ENCODE measurements around the gene PLIN5. TPM values are rescaled to one million over a fixed set of nuclear protein-coding genes. Genes with fewer than 3 reads are reported as not detected.

PLIN5 gene
- total and polyA plus RNA-seq, 2 of the 8 experiments (the other 6 are each of a cell fraction or from before 2014, with no cell fraction given), result 2.0 to 2.5 TPM

GRCh38 chr19:4508698-4509097 is 26.3 kb downstream of the PLIN5 start (continued):
- TF ChIP-seq E2F6 (IDR thresholded peaks at IDR 0.05) (no peak), RBBP5 (IDR thresholded peaks at IDR 0.05; ENCODE audit: borderline replicate concordance, low read depth, low read length) (no peak), EP300 (IDR thresholded peaks at IDR 0.05; ENCODE audit: borderline replicate concordance in 1 of 2, low read depth in 2 of 2, low read length in 2 of 2) (no peak), YY1 (IDR thresholded peaks at IDR 0.05; ENCODE audit: low read depth, low read length) (no peak), SIN3A (conservative IDR thresholded peaks at IDR 0.05 in 1 of 2, IDR thresholded peaks at IDR 0.05 in 1 of 2; ENCODE audit: low read depth in 1 of 2, low read length in 2 of 2) (no peak)
